ENCODE measurements around the gene RAP1GAP.

DNA sequence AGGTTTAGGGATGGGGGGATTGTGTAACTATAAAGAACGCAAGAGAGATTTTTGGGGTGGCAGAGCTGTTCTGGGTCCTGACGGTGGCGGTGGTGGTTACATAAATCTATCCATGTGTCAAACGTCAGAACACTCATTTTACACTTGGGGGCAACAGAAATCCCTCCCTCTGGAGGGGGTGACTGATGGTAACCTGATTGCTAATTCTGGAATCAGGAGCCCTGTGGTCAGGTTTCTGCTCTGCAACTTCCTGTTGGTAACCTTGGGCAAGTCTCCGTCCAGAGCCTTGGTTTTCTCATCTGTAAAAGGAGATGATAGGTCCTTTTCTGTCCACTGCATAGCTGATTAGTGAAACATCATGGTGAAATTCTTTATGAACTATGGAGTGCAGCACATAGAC, 119.1 kb downstream of the RAP1GAP start:
- TF ChIP-seq CHD2 (IDR thresholded peaks at IDR 0.05; ENCODE audit: low read length, partially characterized antibody): no peak
- TF ChIP-seq, protein P1, sequence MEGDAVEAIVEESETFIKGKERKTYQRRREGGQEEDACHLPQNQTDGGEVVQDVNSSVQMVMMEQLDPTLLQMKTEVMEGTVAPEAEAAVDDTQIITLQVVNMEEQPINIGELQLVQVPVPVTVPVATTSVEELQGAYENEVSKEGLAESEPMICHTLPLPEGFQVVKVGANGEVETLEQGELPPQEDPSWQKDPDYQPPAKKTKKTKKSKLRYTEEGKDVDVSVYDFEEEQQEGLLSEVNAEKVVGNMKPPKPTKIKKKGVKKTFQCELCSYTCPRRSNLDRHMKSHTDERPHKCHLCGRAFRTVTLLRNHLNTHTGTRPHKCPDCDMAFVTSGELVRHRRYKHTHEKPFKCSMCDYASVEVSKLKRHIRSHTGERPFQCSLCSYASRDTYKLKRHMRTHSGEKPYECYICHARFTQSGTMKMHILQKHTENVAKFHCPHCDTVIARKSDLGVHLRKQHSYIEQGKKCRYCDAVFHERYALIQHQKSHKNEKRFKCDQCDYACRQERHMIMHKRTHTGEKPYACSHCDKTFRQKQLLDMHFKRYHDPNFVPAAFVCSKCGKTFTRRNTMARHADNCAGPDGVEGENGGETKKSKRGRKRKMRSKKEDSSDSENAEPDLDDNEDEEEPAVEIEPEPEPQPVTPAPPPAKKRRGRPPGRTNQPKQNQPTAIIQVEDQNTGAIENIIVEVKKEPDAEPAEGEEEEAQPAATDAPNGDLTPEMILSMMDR (IDR thresholded peaks at IDR 0.05): no peak
- TF ChIP-seq POLR2A (IDR thresholded peaks at IDR 0.05; ENCODE audit: low read length): no peak
- no peak for TF ChIP-seq PHF8 (IDR thresholded peaks at IDR 0.05; ENCODE audit: borderline replicate concordance, low read depth)
- no peak for TF ChIP-seq MAFK (IDR thresholded peaks at IDR 0.05; ENCODE audit: partially characterized antibody)
- no peak for TF ChIP-seq RAD21 (conservative IDR thresholded peaks at IDR 0.05 in 1 of 2, IDR thresholded peaks at IDR 0.05 in 1 of 2)
- no peak for TF ChIP-seq GATA3 (IDR thresholded peaks at IDR 0.05; ENCODE audit: borderline replicate concordance)
- TF ChIP-seq JUNB (IDR thresholded peaks at IDR 0.05): no peak
- TF ChIP-seq, protein P2, sequence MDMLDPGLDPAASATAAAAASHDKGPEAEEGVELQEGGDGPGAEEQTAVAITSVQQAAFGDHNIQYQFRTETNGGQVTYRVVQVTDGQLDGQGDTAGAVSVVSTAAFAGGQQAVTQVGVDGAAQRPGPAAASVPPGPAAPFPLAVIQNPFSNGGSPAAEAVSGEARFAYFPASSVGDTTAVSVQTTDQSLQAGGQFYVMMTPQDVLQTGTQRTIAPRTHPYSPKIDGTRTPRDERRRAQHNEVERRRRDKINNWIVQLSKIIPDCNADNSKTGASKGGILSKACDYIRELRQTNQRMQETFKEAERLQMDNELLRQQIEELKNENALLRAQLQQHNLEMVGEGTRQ (IDR thresholded peaks at IDR 0.05): no peak
- no peak for TF ChIP-seq SREBF2 (IDR thresholded peaks at IDR 0.05)
- no peak for TF ChIP-seq RFX5 (IDR thresholded peaks at IDR 0.05)
- no peak for TF ChIP-seq KDM1A (IDR thresholded peaks at IDR 0.05; ENCODE audit: low read depth)

All from A549 (cell line).